ENCODE results near the gene KMT2C.
A peak's percentile ranks its signal among the peaks of the same experiment; 100 is the strongest.
"Not testable (repeated sequence)": the region's sequence is repeated elsewhere in the genome, so short reads cannot be mapped to it uniquely, and the experiment has no call there.

The KMT2C gene

DNA sequence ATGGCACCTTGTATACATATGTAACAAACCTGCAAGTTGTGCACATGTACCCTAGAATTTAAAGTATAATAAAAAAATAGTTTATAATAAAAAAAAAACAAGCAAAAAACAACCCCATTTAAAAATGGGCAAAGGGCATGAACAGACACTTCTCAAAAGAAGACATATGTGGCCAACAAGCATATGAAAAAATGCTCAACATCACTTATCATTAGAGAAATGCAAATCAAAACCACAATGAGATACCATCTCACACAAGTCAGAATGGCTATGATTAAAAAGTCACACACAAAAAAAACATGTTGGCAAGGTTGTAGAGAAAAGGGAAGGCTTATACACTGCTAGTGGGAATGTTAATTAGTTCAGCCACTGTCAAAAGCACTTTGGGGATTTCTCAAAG, 14.9 kb downstream of the KMT2C start:
- not testable (repeated sequence) for H2AFZ ChIP-seq (ENCODE audit: low read depth, low read length, severe bottlenecking); H3K27me3 ChIP-seq (ENCODE audit: low read length); H3K9ac ChIP-seq (ENCODE audit: low read length); H3K27ac ChIP-seq (ENCODE audit: low read depth, low read length); H3K9me3 ChIP-seq (ENCODE audit: insufficient read depth, low read length); H4K20me1 ChIP-seq (ENCODE audit: low read depth, low read length); H3K9me2 ChIP-seq (replicated peaks; ENCODE audit: insufficient read depth, low read length); H3K4me3 ChIP-seq (ENCODE audit: insufficient read depth, low read length, poor library complexity, severe bottlenecking); H3K4me2 ChIP-seq (ENCODE audit: low read depth, low read length, poor library complexity, severe bottlenecking); H3F3A ChIP-seq (ENCODE audit: insufficient read depth)
- 0 out of 2 replicates have a peak, but pooled peaks cover 10% of the 10 kb centered on the region for H3K36me3 ChIP-seq (ENCODE audit: low read length)
- peaks cover 99% of the 10 kb centered on the region for H3K79me2 ChIP-seq (ENCODE audit: insufficient read depth, low read length)

- H3K27ac ChIP-seq (ENCODE audit: low read depth, low read length), result peak overlapping the region; percentile 10; the same call in 1 of the 2 replicates
- H3K36me3 ChIP-seq (ENCODE audit: low read length), result 0 out of 2 replicates have a peak, but pooled peaks cover 10% of the 10 kb centered on the region
- H4K20me1 ChIP-seq (ENCODE audit: low read depth, low read length), result peaks cover 3% of the 10 kb centered on the region; the same call in 1 of the 2 replicates
Measured at GRCh38 chr7:152419473-152420429, 16.1 kb downstream of the KMT2C start.

GRCh38 chr7:152414779-152415178, 21.0 kb downstream of the KMT2C start:
- Histone ChIP-seq H2AFZ (ENCODE audit: low read depth, low read length, severe bottlenecking) (no peak overlapping the region), H3K27ac (ENCODE audit: low read depth, low read length) (no peak overlapping the region), H3K9me2 (replicated peaks; ENCODE audit: insufficient read depth, low read length) (no peaks in the 10 kb centered on the region), H3K79me2 (ENCODE audit: insufficient read depth, low read length) (peaks cover 92% of the 10 kb centered on the region), H4K20me1 (ENCODE audit: low read depth, low read length) (peaks cover 4% of the 10 kb centered on the region; the same call in 1 of the 2 replicates), H3K4me2 (ENCODE audit: low read depth, low read length, poor library complexity, severe bottlenecking) (no peak overlapping the region), H3F3A (ENCODE audit: insufficient read depth) (no peaks in the 10 kb centered on the region), H3K27me3 (ENCODE audit: low read length) (no peaks in the 10 kb centered on the region), H3K36me3 (ENCODE audit: low read length) (no peaks in the 10 kb centered on the region), H3K9me3 (ENCODE audit: insufficient read depth, low read length) (no peaks in the 10 kb centered on the region), H3K4me3 (ENCODE audit: insufficient read depth, low read length, poor library complexity, severe bottlenecking) (no peak overlapping the region), H3K9ac (ENCODE audit: low read length) (no peak overlapping the region)
- TF ChIP-seq, protein P1, sequence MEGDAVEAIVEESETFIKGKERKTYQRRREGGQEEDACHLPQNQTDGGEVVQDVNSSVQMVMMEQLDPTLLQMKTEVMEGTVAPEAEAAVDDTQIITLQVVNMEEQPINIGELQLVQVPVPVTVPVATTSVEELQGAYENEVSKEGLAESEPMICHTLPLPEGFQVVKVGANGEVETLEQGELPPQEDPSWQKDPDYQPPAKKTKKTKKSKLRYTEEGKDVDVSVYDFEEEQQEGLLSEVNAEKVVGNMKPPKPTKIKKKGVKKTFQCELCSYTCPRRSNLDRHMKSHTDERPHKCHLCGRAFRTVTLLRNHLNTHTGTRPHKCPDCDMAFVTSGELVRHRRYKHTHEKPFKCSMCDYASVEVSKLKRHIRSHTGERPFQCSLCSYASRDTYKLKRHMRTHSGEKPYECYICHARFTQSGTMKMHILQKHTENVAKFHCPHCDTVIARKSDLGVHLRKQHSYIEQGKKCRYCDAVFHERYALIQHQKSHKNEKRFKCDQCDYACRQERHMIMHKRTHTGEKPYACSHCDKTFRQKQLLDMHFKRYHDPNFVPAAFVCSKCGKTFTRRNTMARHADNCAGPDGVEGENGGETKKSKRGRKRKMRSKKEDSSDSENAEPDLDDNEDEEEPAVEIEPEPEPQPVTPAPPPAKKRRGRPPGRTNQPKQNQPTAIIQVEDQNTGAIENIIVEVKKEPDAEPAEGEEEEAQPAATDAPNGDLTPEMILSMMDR (IDR thresholded peaks at IDR 0.05; ENCODE audit: insufficient read depth, low read length, poor library complexity, severe bottlenecking), result no peak
- TF ChIP-seq EZH2phosphoT487 (conservative IDR thresholded peaks at IDR 0.05; ENCODE audit: low read length), result no peak

More at GRCh38 chr7:152419473-152420429, 16.1 kb downstream of the KMT2C start:
- Histone ChIP-seq H3K9ac (ENCODE audit: low read length) (no peak overlapping the region), H3K27me3 (ENCODE audit: low read length) (no peaks in the 10 kb centered on the region), H3K9me3 (ENCODE audit: insufficient read depth, low read length) (no peaks in the 10 kb centered on the region), H3K4me3 (ENCODE audit: insufficient read depth, low read length, poor library complexity, severe bottlenecking) (no peak overlapping the region), H2AFZ (ENCODE audit: low read depth, low read length, severe bottlenecking) (no peak overlapping the region), H3K79me2 (ENCODE audit: insufficient read depth, low read length) (peaks cover 99% of the 10 kb centered on the region), H3F3A (ENCODE audit: insufficient read depth) (no peaks in the 10 kb centered on the region), H3K4me2 (ENCODE audit: low read depth, low read length, poor library complexity, severe bottlenecking) (peak overlapping the region; percentile 19), H3K9me2 (replicated peaks; ENCODE audit: insufficient read depth, low read length) (no peaks in the 10 kb centered on the region)
- TF ChIP-seq, protein P1 (IDR thresholded peaks at IDR 0.05; ENCODE audit: insufficient read depth, low read length, poor library complexity, severe bottlenecking), result no peak
- TF ChIP-seq EZH2phosphoT487 (conservative IDR thresholded peaks at IDR 0.05; ENCODE audit: low read length), result no peak

DNA sequence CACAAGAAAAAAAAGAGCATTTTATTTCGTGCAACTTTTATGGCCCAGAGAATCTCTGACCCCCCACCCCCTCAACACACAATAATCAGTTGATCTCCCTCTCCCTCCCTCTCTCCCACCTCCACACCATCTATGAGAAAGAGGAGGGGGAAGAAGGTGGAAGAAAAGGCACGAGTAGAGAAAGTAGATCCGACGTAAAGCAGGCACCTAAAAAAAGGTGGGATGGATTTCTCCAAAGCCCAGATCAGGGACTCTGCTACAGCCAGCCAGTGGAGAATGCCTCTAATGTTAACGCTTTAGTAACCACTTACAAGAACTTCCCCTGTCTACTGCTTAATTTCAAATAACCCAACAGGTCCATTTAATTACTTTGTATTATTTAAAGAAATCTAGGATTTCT, 24.4 kb downstream of the KMT2C start:
- H4K20me1 ChIP-seq (ENCODE audit: low read depth, low read length), result peaks cover 4% of the 10 kb centered on the region; the same call in 1 of the 2 replicates
- H3K36me3 ChIP-seq (ENCODE audit: low read length), result no peaks in the 10 kb centered on the region
- no peak overlapping the region for H3K9ac ChIP-seq (ENCODE audit: low read length)
- no peaks in the 10 kb centered on the region for H3K27me3 ChIP-seq (ENCODE audit: low read length)
- H3K9me2 ChIP-seq (replicated peaks; ENCODE audit: insufficient read depth, low read length), result no peaks in the 10 kb centered on the region
- H3K4me2 ChIP-seq (ENCODE audit: low read depth, low read length, poor library complexity, severe bottlenecking), result no peak overlapping the region
- no peaks in the 10 kb centered on the region for H3F3A ChIP-seq (ENCODE audit: insufficient read depth)
- H3K9me3 ChIP-seq (ENCODE audit: insufficient read depth, low read length), result no peaks in the 10 kb centered on the region
- no peak overlapping the region for H3K4me3 ChIP-seq (ENCODE audit: insufficient read depth, low read length, poor library complexity, severe bottlenecking)
- TF ChIP-seq, protein P1 (IDR thresholded peaks at IDR 0.05; ENCODE audit: insufficient read depth, low read length, poor library complexity, severe bottlenecking), result no peak
- no peak for TF ChIP-seq EZH2phosphoT487 (conservative IDR thresholded peaks at IDR 0.05; ENCODE audit: low read length)
- H3K79me2 ChIP-seq (ENCODE audit: insufficient read depth, low read length), result peaks cover 88% of the 10 kb centered on the region
- H2AFZ ChIP-seq (ENCODE audit: low read depth, low read length, severe bottlenecking), result no peak overlapping the region
- H3K27ac ChIP-seq (ENCODE audit: low read depth, low read length), result no peak overlapping the region
